Activated CD8-positive, alpha-beta memory T cell treated with anti-CD3 and anti-CD28 coated beads, Interleukin-2, amount 10 ng/mL, durations not matched to agents 7 days and 5 days (primary cell): ENCODE measurements around the gene SESN3. TPM values are rescaled to one million over a fixed set of nuclear protein-coding genes. Genes with fewer than 3 reads are reported as not detected.

Experiments
- ATAC-seq: fragments of 150-1000 bp; cut with Tn5 transposase; one replicate; pipeline ENCODE4 v1.10.0; 2021; ENCODE audit warnings: moderate library complexity
- CTCF ChIA-PET: fragments of 350-600 bp; sonication (Branson Sonifier 250); formaldehyde crosslinking; loops from one replicate; lab custom pipeline; 2021; ENCODE audit warnings: antibody characterized with exemption; lab: Charles Lee
- DNase-seq: peaks from one replicate; pipeline ENCODE4 v3.0.0-alpha.2; 2020
- H3K27ac Mint-ChIP-seq: one replicate; pipeline ENCODE4 v1.8.0; 2021; ENCODE audit warnings: mild to moderate bottlenecking, mixed read lengths
- H3K27me3 Mint-ChIP-seq: one replicate; pipeline ENCODE4 v1.8.0; 2021; ENCODE audit warnings: mixed read lengths
- H3K36me3 Mint-ChIP-seq: one replicate; pipeline ENCODE4 v1.8.0; 2021; ENCODE audit warnings: mild to moderate bottlenecking, mixed read lengths
- H3K4me1 Mint-ChIP-seq: one replicate; pipeline ENCODE4 v1.8.0; 2021; ENCODE audit warnings: mixed read lengths
- H3K4me3 Mint-ChIP-seq: one replicate; pipeline ENCODE4 v1.8.0; 2021; ENCODE audit warnings: mild to moderate bottlenecking, moderate library complexity, mixed read lengths
- H3K9me3 Mint-ChIP-seq: one replicate; pipeline ENCODE4 v1.8.0; 2022; ENCODE audit warnings: low read depth, mixed read lengths
- total RNA-seq, 2 experiments: library from RNA; stranded (reverse); gene quantifications; one replicate each; pipeline ENCODE4 v1.2.3, GENCODE V29; 2021

Gene SESN3
- total RNA-seq, 2 experiments from 2014 or later = 9.3 to 24.3 TPM

- peak; percentile 55 for DNase-seq
Measured at GRCh38 chr11:95152876-95153856, 77.8 kb downstream of the SESN3 start.

DNA sequence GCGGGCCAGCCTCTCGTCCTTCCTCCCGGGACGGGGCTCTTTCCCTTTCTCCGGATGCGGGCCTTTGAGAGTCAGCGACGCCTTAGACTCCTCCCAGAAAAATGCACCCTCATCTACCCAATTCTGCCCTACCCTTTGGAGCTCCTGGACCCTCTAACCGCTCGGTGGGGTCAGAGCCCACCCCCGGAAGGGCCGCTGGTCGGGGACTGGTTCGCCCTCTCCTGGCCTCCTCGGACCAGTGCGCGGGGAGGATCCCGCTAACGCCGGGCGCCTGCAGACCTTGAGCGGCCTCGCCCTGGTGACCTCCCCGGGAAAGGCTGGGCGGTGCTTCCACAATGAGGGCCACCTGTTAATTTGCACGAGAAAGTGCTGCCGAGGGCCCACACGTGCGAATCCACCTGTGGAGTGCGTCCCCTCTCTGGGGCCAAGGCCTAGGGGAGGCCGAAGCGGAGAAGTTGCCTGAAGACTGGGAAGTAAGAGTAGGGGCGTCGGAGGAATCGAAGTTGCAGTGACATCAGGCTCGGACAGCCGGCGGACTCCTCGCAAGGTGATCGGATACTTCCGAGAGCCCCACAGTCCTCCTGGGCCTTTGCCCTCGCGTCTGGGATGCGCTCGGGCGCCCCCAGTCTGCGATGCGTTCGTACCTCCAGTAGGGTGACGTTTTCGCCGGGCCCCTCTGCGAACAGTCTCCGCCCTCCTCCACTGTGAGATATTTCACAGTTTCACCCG, 79.9 kb downstream of the SESN3 start:
- Mint-ChIP-seq H3K27ac (peak overlapping the region; percentile 93), H3K27me3 (peaks cover 2% of the 10 kb centered on the region), H3K9me3 (no peaks in the 10 kb centered on the region), H3K36me3 (no peaks in the 10 kb centered on the region), H3K4me1 (peaks cover 40% of the 10 kb centered on the region), H3K4me3 (peak overlapping the region; percentile 86)
- DNase-seq (peak; percentile 96), ATAC-seq (peak; percentile 96)
- CTCF ChIA-PET = interaction anchor here (0.7 to 20.8 kb wide), 39 partner anchors 9 to 1275 kb away, joined by 3 to 258 read pairs (median 5); partner anchors contain the start of genes CEP57, CWC15, ENDOD1 and FAM76B

More at GRCh38 chr11:95152876-95153856, 77.8 kb downstream of the SESN3 start:
- Mint-ChIP-seq H3K27ac (peak overlapping the region; percentile 93), H3K9me3 (no peaks in the 10 kb centered on the region), H3K4me1 (peaks cover 36% of the 10 kb centered on the region), H3K4me3 (peak overlapping the region; percentile 82), H3K36me3 (no peaks in the 10 kb centered on the region), H3K27me3 (no peaks in the 10 kb centered on the region)
- ATAC-seq = peak; percentile 11
- CTCF ChIA-PET = interaction anchor here (0.7 to 20.8 kb wide), 41 partner anchors 9 to 1273 kb away, joined by 3 to 258 read pairs (median 5); partner anchors contain the start of genes CEP57, CWC15, ENDOD1 and FAM76B

GRCh38 chr11:95149651-95150364, 81.2 kb downstream of the SESN3 start:
- Mint-ChIP-seq H3K4me1 (peaks cover 40% of the 10 kb centered on the region), H3K9me3 (no peaks in the 10 kb centered on the region), H3K4me3 (peak overlapping the region; percentile 86), H3K27me3 (peaks cover 2% of the 10 kb centered on the region), H3K36me3 (no peaks in the 10 kb centered on the region), H3K27ac (peak overlapping the region; percentile 93)
- no peak for DNase-seq
- CTCF ChIA-PET = interaction anchor here (0.9 to 20.8 kb wide), 13 partner anchors 9 to 639 kb away, joined by 3 to 258 read pairs (median 4); partner anchors contain the start of genes ENDOD1, SESN3 and SRSF8
- no peak for ATAC-seq

DNA sequence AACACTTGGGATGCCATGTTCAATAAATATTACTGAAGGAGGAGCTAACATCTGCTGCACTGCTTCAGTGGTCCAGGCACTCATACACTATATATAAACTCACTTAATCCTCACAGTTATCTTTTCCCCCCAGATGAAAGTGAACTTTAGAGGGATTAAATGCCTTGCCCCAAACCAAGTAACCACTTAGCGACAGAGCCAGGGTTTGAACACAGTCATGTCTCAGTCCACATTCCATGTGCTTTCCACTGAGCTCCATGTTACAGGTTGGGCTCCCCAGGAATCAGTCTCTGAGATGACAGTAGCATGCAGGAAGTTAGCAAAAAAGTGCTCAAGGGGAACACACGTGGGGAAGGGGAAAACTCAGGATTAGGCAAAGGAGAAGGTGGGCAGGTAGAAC, 82.1 kb downstream of the SESN3 start:
- no peak overlapping the region for H3K4me3 Mint-ChIP-seq
- DNase-seq (no peak), ATAC-seq (no peak)
- H3K4me1 Mint-ChIP-seq = peaks cover 44% of the 10 kb centered on the region
- no peaks in the 10 kb centered on the region for H3K36me3 Mint-ChIP-seq
- no peaks in the 10 kb centered on the region for H3K9me3 Mint-ChIP-seq
- H3K27me3 Mint-ChIP-seq = peaks cover 9% of the 10 kb centered on the region
- H3K27ac Mint-ChIP-seq = no peak overlapping the region
- CTCF ChIA-PET = interaction anchor here (1.2 to 20.8 kb wide), 4 partner anchors 9 to 77 kb away, joined by 3 to 258 read pairs (median 31); partner anchors contain the start of genes ENDOD1 and SRSF8

GRCh38 chr11:95148406-95148805, 82.6 kb downstream of the SESN3 start:
- Mint-ChIP-seq H3K27ac (no peak overlapping the region), H3K27me3 (peaks cover 11% of the 10 kb centered on the region), H3K4me3 (no peak overlapping the region), H3K9me3 (no peaks in the 10 kb centered on the region), H3K4me1 (peaks cover 40% of the 10 kb centered on the region), H3K36me3 (no peaks in the 10 kb centered on the region)
- DNase-seq (no peak), ATAC-seq (no peak)
- CTCF ChIA-PET = interaction anchor here (1.2 to 20.8 kb wide), 4 partner anchors 8 to 77 kb away, joined by 3 to 258 read pairs (median 31); partner anchors contain the start of genes ENDOD1 and SRSF8

DNA sequence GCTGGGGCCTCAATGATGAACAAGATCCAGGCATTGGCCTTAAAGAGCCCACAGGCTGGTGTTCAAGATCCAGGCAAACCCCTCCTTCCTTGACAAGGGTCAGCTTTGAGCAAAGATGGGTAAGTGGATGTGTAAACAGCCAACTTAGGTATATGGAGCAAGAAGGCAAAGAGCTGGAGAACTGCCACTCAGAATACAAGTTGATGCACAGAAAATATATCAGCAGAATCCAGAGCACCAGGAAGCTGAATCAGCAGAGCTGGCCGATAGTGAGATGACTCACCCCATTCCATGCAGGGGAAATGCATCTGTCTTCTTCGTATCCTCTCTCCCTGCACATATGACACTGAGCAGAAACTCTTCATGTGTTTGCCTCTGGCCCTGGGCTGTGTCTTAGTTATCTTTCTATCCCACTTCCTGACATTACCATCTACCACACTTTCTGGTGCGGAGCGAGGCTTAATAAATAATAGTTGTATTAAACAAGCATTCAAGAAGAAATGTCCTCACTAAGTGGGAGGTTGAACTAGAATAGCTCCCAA, 83.6 kb downstream of the SESN3 start:
- H3K4me1 Mint-ChIP-seq = peaks cover 31% of the 10 kb centered on the region
- peaks cover 11% of the 10 kb centered on the region for H3K27me3 Mint-ChIP-seq
- no peak overlapping the region for H3K4me3 Mint-ChIP-seq
- CTCF ChIA-PET = interaction anchor here (0.8 to 20.8 kb wide), 6 partner anchors 9 to 558 kb away, joined by 3 to 258 read pairs (median 6); partner anchors contain the start of genes ENDOD1, SESN3 and SRSF8
- DNase-seq = no peak
- ATAC-seq = no peak
- no peaks in the 10 kb centered on the region for H3K9me3 Mint-ChIP-seq
- no peaks in the 10 kb centered on the region for H3K36me3 Mint-ChIP-seq
- no peak overlapping the region for H3K27ac Mint-ChIP-seq

- no peaks in the 10 kb centered on the region for H3K9me3 Mint-ChIP-seq
- CTCF ChIA-PET = interaction anchor here (1.4 to 20.8 kb wide), 2 partner anchors 55 to 74 kb away, joined by 3 to 258 read pairs; partner anchors contain the start of genes ENDOD1 and SRSF8
- no peak overlapping the region for H3K27ac Mint-ChIP-seq
- no peaks in the 10 kb centered on the region for H3K36me3 Mint-ChIP-seq
- no peak for ATAC-seq
- H3K4me1 Mint-ChIP-seq = peaks cover 23% of the 10 kb centered on the region
- peaks cover 11% of the 10 kb centered on the region for H3K27me3 Mint-ChIP-seq
- no peak overlapping the region for H3K4me3 Mint-ChIP-seq
- no peak for DNase-seq
Measured at GRCh38 chr11:95145430-95146060, 85.5 kb downstream of the SESN3 start.

GRCh38 chr11:95144313-95145235, 86.4 kb downstream of the SESN3 start:
- Mint-ChIP-seq H3K9me3 (no peaks in the 10 kb centered on the region), H3K4me3 (no peak overlapping the region), H3K27me3 (peaks cover 14% of the 10 kb centered on the region), H3K4me1 (peaks cover 19% of the 10 kb centered on the region), H3K27ac (no peak overlapping the region), H3K36me3 (no peaks in the 10 kb centered on the region)
- CTCF ChIA-PET = interaction anchor here (0.7 to 20.8 kb wide), 5 partner anchors 9 to 73 kb away, joined by 3 to 258 read pairs (median 3); partner anchors contain the start of genes ENDOD1 and SRSF8
- ATAC-seq (no peak), DNase-seq (no peak)

DNA sequence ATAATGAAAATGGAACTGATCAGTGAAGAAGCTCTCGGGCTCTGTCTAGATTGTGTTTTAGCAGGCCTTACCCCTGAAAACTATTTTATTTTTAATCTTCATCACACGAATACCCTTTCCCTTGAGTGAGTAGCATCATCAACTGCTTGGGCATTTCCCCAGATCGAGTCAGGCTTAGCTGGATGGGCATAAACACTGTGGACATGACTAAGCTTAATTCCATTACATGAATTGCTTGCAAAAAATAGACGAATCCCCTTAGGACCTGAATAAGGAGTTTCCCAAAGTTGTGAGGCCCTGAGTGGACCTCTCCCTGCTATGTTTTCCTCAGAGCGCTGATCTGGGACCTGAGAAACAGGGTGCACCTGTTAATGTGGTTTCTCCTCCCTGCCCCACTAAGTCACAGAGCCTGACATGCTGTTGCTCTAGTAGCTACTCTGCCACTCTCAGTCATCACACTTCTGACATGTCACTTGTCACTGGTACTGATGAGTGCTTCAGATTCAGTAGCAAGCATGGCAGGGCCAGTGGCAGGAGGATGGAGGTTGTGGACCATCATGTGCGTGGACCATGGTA, 87.8 kb downstream of the SESN3 start:
- Mint-ChIP-seq H3K27me3 (peaks cover 14% of the 10 kb centered on the region), H3K4me1 (peaks cover 19% of the 10 kb centered on the region), H3K4me3 (no peak overlapping the region), H3K27ac (no peak overlapping the region), H3K9me3 (no peaks in the 10 kb centered on the region), H3K36me3 (no peaks in the 10 kb centered on the region)
- ATAC-seq (no peak), DNase-seq (no peak)
- CTCF ChIA-PET = interaction anchor here (1.1 to 20.8 kb wide), 3 partner anchors 9 to 72 kb away, joined by 4 to 258 read pairs (median 10); partner anchors contain the start of gene SRSF8

- peaks cover 21% of the 10 kb centered on the region for H3K4me1 Mint-ChIP-seq
- peaks cover 14% of the 10 kb centered on the region for H3K27me3 Mint-ChIP-seq
- H3K4me3 Mint-ChIP-seq = no peak overlapping the region
- no peaks in the 10 kb centered on the region for H3K36me3 Mint-ChIP-seq
- no peaks in the 10 kb centered on the region for H3K9me3 Mint-ChIP-seq
- no peak overlapping the region for H3K27ac Mint-ChIP-seq
- CTCF ChIA-PET = interaction anchor here (1.1 to 20.8 kb wide), 3 partner anchors 10 to 71 kb away, joined by 4 to 258 read pairs (median 10); partner anchors contain the start of gene SRSF8
- ATAC-seq (no peak), DNase-seq (no peak)
Measured at GRCh38 chr11:95142431-95142830, 88.6 kb downstream of the SESN3 start.
